GM23338 (cell line): ENCODE results near the gene DTX1. TPM values are rescaled to one million over a fixed set of nuclear protein-coding genes. Genes with fewer than 3 reads are reported as not detected.

Source experiments
- ATAC-seq: fragments of 200-7000 bp; cut with Tn5 transposase; 3 replicates; pipeline ENCODE4 v1.9.1; 2020
- DNase-seq: peaks from one replicate; pipeline ENCODE4 v3.0.0-alpha.2; 2015; ENCODE audit warnings: low spot score
- H2AFZ ChIP-seq: fragments of 200-600 bp; sonication (generic); 2 replicates; pipeline ENCODE4 v1.8.0; 2016; ENCODE audit warnings: antibody characterized with exemption, mild to moderate bottlenecking, moderate library complexity
- H3F3A ChIP-seq: fragments of 200-600 bp; sonication (generic); replicated peaks from 2 replicates; pipeline ENCODE4 v1.8.0; 2017; ENCODE audit warnings: antibody characterized with exemption, mixed run types, low read depth
- H3K27ac ChIP-seq: fragments of 200-600 bp; sonication (generic); 2 replicates; pipeline ENCODE4 v1.6.1; 2016; ENCODE audit warnings: low read depth
- H3K27me3 ChIP-seq: fragments of 200-600 bp; sonication (generic); 2 replicates; pipeline ENCODE4 v1.8.0; 2016; ENCODE audit warnings: mild to moderate bottlenecking, mixed run types, moderate library complexity; ENCODE audit not compliant: insufficient read depth
- H3K36me3 ChIP-seq: fragments of 200-600 bp; sonication (generic); 2 replicates; pipeline ENCODE4 v1.8.0; 2016; ENCODE audit warnings: mild to moderate bottlenecking; ENCODE audit not compliant: insufficient read depth
- H3K4me1 ChIP-seq: fragments of 200-600 bp; sonication (generic); 2 replicates; pipeline ENCODE4 v1.8.0; 2016; ENCODE audit warnings: mild to moderate bottlenecking, moderate library complexity; ENCODE audit not compliant: insufficient read depth
- H3K4me2 ChIP-seq: fragments of 200-600 bp; sonication (generic); 2 replicates; pipeline ENCODE4 v1.7.1; 2017; ENCODE audit warnings: mixed run types
- H3K4me3 ChIP-seq: fragments of 200-600 bp; sonication (generic); 2 replicates; pipeline ENCODE4 v1.6.1; 2016; ENCODE audit warnings: mixed run types
- H3K79me2 ChIP-seq: fragments of 200-600 bp; sonication (generic); replicated peaks from 2 replicates; pipeline ENCODE4 v1.8.0; 2017; ENCODE audit warnings: mild to moderate bottlenecking; ENCODE audit not compliant: insufficient read depth
- H3K9me2 ChIP-seq: fragments of 200-600 bp; sonication (generic); 2 replicates; pipeline ENCODE4 v1.8.0; 2017; ENCODE audit not compliant: insufficient read depth
- H4K20me1 ChIP-seq: fragments of 200-600 bp; sonication (generic); replicated peaks from 2 replicates; pipeline ENCODE4 v1.8.0; 2017; ENCODE audit warnings: mild to moderate bottlenecking; ENCODE audit not compliant: insufficient read depth
- H3K27ac Mint-ChIP-seq: 2 replicates; pipeline ENCODE4 v1.8.0; 2020; ENCODE audit warnings: inconsistent platforms, mild to moderate bottlenecking, moderate library complexity, mixed read lengths
- H3K27me3 Mint-ChIP-seq: 3 replicates; pipeline ENCODE4 v1.8.0; 2022; ENCODE audit warnings: low read depth, mild to moderate bottlenecking, moderate library complexity, mixed read lengths, inconsistent platforms; ENCODE audit not compliant: insufficient read depth, poor library complexity
- H3K36me3 Mint-ChIP-seq: 3 replicates; pipeline ENCODE4 v1.8.0; 2021; ENCODE audit warnings: low read depth, mild to moderate bottlenecking, inconsistent platforms, moderate library complexity, mixed read lengths
- H3K4me1 Mint-ChIP-seq: 3 replicates; pipeline ENCODE4 v1.8.0; 2020; ENCODE audit warnings: mild to moderate bottlenecking, inconsistent platforms, mixed read lengths
- H3K4me3 Mint-ChIP-seq: 3 replicates; pipeline ENCODE4 v1.8.0; 2021; ENCODE audit warnings: moderate library complexity, mild to moderate bottlenecking, inconsistent platforms, mixed read lengths
- H3K9me3 Mint-ChIP-seq: 3 replicates; pipeline ENCODE4 v1.8.0; 2020; ENCODE audit warnings: moderate library complexity, mild to moderate bottlenecking, inconsistent platforms, mixed read lengths
- CREB1 ChIP-seq: fragments of 250-450 bp; sonication (Bioruptor Pico); IDR thresholded peaks from 2 replicates; pipeline ENCODE4 v1.5.0; 2020; ENCODE audit warnings: low read depth, mild to moderate bottlenecking, moderate library complexity
- CTCF ChIP-seq, 2 experiments: fragments of 200-600 bp in 1 of 2; sonication (generic) in 1 of 2; conservative IDR thresholded peaks; 2 replicates each; pipeline versions ENCODE4 v1.5.1 to v1.6.1; 2016 to 2017; ENCODE audit warnings: antibody characterized with exemption in 2 of 2, low read depth in 2 of 2, mild to moderate bottlenecking in 2 of 2, moderate library complexity in 1 of 2
- EZH2 ChIP-seq: fragments of 200-600 bp; sonication (generic); IDR thresholded peaks from one replicate; pipeline ENCODE4 v1.8.0; 2017; ENCODE audit warnings: antibody characterized with exemption, mild to moderate bottlenecking, low read depth; ENCODE audit not compliant: unreplicated experiment
- REST ChIP-seq: IDR thresholded peaks from one replicate; pipeline ENCODE4 v1.6.1; 2018; ENCODE audit warnings: antibody characterized with exemption; ENCODE audit not compliant: unreplicated experiment
- STAT1 ChIP-seq: IDR thresholded peaks from one replicate; pipeline ENCODE4 v1.6.1; 2016; ENCODE audit warnings: antibody characterized with exemption; ENCODE audit not compliant: unreplicated experiment
- ZNF114 ChIP-seq: fragments of 250-450 bp; sonication (Bioruptor Pico); IDR thresholded peaks from 2 replicates; pipeline ENCODE4 v1.5.0; 2020; ENCODE audit warnings: mild to moderate bottlenecking, moderate library complexity
- polyA plus RNA-seq: library from polyadenylated mRNA; unstranded; fragments of >200 nt; fragmentation: Nextera tagmentation; extraction: Ambion mirVana; gene quantifications from 2 replicates; pipeline ENCODE4 v1.2.1, GENCODE V29; 2016
- total RNA-seq: library from RNA; depleted of rRNA; stranded (reverse); fragments of >200 nt; shearing (Covaris generic); gene quantifications from 2 replicates; pipeline ENCODE4 v1.2.3, GENCODE V29; 2014

The DTX1 gene
- total and polyA plus RNA-seq, 2 experiments from 2014 or later: 1.6 to 9.0 TPM

GRCh38 chr12:113136128-113136989 lies 79.8 kb downstream of the DTX1 start:
- H4K20me1 ChIP-seq: no peaks in the 10 kb centered on the region
- H3F3A ChIP-seq: 0 out of 2 replicates have a peak, but pooled peaks cover 4% of the 10 kb centered on the region
- Mint-ChIP-seq H3K4me3 (peak overlapping the region; percentile 83), H3K9me3 (no peaks in the 10 kb centered on the region), H3K4me1 (peaks cover 15% of the 10 kb centered on the region), H3K36me3 (no peaks in the 10 kb centered on the region), H3K27ac (peak overlapping the region; percentile 71), H3K27me3 (peaks cover 21% of the 10 kb centered on the region)
- H3K4me3 ChIP-seq: peak overlapping the region; percentile 80
- peaks cover 8% of the 10 kb centered on the region for H3K27me3 ChIP-seq
- H3K4me2 ChIP-seq: peak overlapping the region; percentile 98
- H3K9me2 ChIP-seq: no peaks in the 10 kb centered on the region
- peak; percentile 55 for DNase-seq
- no peaks in the 10 kb centered on the region for H3K79me2 ChIP-seq
- peak overlapping the region; percentile 99 for H2AFZ ChIP-seq
- ATAC-seq: peak; percentile 12
- no peak overlapping the region for H3K27ac ChIP-seq
- H3K36me3 ChIP-seq: no peaks in the 10 kb centered on the region
- TF ChIP-seq REST (no peak), CREB1 (CRISPR knock-in tag) (peak; percentile 46)
- peaks cover 14% of the 10 kb centered on the region for H3K4me1 ChIP-seq

GRCh38 chr12:113136990-113137511 lies 80.5 kb downstream of the DTX1 start:
- H3K4me2 ChIP-seq: no peak overlapping the region
- H4K20me1 ChIP-seq: no peaks in the 10 kb centered on the region
- H3K27me3 Mint-ChIP-seq: peaks cover 18% of the 10 kb centered on the region
- no peaks in the 10 kb centered on the region for H3K36me3 Mint-ChIP-seq
- peaks cover 15% of the 10 kb centered on the region for H3K4me1 Mint-ChIP-seq
- H3K9me3 Mint-ChIP-seq: no peaks in the 10 kb centered on the region
- peaks cover 8% of the 10 kb centered on the region for H3K27me3 ChIP-seq
- H3K4me1 ChIP-seq: peaks cover 14% of the 10 kb centered on the region
- peak overlapping the region; percentile 32; the same call in 1 of the 3 replicates for H3K4me3 Mint-ChIP-seq
- no peak overlapping the region for H3K4me3 ChIP-seq
- H2AFZ ChIP-seq: no peak overlapping the region
- ATAC-seq (no peak), DNase-seq (no peak)
- H3K9me2 ChIP-seq: no peaks in the 10 kb centered on the region
- TF ChIP-seq EZH2: no peak
- no peak for TF ChIP-seq ZNF114
- no peak for TF ChIP-seq REST
- no peak for TF ChIP-seq CTCF (conservative IDR thresholded peaks at IDR 0.05; ENCODE audit: low read depth in 2 of 2)
- no peak for TF ChIP-seq CREB1 (CRISPR knock-in tag)
- TF ChIP-seq STAT1: no peak
- H3K27ac Mint-ChIP-seq: no peak overlapping the region
- H3K36me3 ChIP-seq: no peaks in the 10 kb centered on the region
- H3F3A ChIP-seq: 0 out of 2 replicates have a peak, but pooled peaks cover 4% of the 10 kb centered on the region
- H3K79me2 ChIP-seq: no peaks in the 10 kb centered on the region
- no peak overlapping the region for H3K27ac ChIP-seq
